Measurements from ENCODE around the gene UHRF2. TPM values are rescaled to one million over a fixed set of nuclear protein-coding genes. Genes with fewer than 3 reads are reported as not detected.
A peak's percentile ranks its signal among the peaks of the same experiment; 100 is the strongest.
"Not testable (repeated sequence)": the region's sequence is repeated elsewhere in the genome, so short reads cannot be mapped to it uniquely, and the experiment has no call there.

The UHRF2 gene
- total RNA-seq, 1 donor from 2014 or later = 99.9 TPM

GRCh38 chr9:6495466-6495865, 82.5 kb downstream of the UHRF2 start:
- DNase-seq = peak; percentile 35

DNA sequence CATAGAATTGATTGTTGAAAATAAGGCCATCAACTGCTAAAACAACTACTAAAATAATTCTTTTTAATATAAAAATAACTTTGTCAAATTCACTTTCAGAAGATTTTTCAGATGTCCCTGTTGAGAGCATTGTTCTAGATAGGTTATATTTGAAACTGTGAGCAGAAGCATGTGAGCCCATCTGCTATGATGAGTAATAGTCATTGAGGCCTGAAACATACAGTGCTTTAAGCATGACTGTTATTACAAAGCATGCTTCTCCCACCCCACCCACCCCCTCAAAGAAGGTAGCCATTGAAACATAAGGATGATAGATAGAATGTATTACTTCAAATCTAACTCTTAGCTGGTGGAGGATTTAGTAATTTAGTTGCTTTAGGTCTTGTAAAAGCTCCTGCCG, 86.0 kb downstream of the UHRF2 start:
- DNase-seq = peak; percentile 32

- DNase-seq = no peak
Measured at GRCh38 chr9:6501526-6502210, 88.7 kb downstream of the UHRF2 start.

DNA sequence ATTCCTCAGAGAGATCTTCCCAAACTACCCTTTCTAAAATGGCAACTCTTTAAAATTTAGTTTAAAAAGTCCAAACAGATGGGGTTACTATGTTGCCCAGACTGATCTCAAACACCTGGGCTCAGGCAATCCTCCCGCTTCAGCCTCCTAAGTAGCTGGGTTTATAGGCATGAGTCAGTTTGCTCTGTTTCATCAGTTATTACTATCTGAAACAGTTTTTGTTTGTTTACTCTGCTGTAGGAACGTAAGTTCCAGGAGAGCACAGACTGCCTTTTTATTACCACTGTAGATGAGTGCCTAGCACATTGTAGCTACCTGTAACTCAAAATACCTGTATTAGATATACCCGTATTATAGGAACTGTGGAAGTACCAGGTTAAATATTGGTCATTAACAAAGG, 89.4 kb downstream of the UHRF2 start:
- DNase-seq = no peak

DNA sequence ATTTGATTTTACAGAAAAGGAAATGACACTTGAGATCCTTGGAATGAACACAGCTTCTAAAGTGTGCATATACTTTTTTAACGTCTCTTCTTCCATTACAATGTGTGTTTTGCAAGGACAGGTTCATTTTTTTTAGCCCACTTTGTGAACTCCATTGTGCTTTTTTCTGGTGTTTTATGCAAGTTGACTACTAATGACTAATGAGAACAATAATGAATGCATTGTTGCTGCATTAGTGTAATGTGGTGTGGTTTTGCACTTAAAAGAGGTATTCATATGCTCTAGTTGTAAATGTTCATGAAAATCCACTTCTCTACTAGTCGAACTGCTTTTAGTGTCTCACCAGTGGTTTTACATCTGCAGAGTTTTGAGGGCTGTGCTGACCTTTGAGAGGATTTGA, 93.6 kb downstream of the UHRF2 start:
- DNase-seq = no peak

GRCh38 chr9:6512085-6512657, 99.2 kb downstream of the UHRF2 start:
- DNase-seq = no peak

- no peak for DNase-seq
Measured at GRCh38 chr9:6522263-6522662, 109.3 kb downstream of the UHRF2 start.

DNA sequence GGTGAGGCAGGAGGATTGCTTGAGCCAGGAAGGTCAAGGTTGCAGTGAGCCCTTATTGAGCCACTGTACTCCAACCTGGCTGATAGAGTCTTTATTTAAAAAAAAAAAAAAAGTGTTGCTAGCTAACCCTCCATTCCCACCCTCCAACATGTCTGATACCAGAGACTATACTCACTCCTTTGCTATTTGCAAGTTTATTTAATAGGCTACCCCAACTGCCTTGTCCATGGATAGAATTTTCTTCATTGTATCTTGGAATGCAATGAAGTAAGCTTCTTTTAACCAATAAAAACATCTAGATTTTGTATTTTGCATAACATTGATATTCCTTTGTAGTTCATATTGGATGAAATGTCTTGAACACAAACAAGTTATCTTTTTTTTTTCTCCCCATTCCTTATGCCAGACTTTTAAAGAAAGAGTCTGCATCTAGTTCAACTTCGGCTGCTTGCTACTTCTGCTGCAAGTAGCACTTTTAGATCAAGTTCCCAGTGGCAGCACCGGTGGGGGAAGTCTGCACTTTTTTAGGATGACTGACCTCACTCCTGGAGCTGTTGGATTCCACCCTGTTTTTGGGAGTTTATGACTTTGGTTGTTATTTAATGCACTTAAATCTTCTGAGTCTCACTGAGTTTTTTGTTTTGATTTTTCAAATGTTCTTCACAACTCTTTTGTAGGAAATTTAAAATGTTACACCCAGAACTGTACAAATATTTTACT, 112.5 kb downstream of the UHRF2 start:
- DNase-seq = no peak

GRCh38 chr9:6535594-6535993, 122.6 kb downstream of the UHRF2 start:
- no peak for DNase-seq

DNA sequence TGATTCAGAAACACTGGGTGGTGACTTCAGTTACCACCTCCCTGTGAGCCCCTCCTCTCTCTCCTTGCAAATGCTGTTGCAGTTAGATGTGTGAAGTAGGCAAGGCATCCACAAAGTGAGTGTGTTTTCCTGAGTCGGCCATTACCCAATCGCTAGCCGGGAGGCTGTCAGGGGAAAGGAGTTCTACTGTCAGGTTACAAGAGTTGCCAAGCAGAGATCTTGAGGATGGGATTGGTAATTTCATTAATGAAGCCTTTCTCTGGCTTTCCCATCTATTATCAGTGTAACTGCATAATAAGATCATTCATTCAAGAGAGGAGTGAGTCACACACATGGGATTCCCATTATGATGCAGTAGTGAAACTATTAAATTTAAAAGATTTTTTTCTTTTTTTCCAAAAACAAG, 125.7 kb downstream of the UHRF2 start:
- DNase-seq = peak; percentile 12

- DNase-seq = not testable (repeated sequence)
Measured at GRCh38 chr9:6542617-6543016, 129.6 kb downstream of the UHRF2 start.

- DNase-seq = no peak
Measured at GRCh38 chr9:6543204-6543603, 130.2 kb downstream of the UHRF2 start.

DNA sequence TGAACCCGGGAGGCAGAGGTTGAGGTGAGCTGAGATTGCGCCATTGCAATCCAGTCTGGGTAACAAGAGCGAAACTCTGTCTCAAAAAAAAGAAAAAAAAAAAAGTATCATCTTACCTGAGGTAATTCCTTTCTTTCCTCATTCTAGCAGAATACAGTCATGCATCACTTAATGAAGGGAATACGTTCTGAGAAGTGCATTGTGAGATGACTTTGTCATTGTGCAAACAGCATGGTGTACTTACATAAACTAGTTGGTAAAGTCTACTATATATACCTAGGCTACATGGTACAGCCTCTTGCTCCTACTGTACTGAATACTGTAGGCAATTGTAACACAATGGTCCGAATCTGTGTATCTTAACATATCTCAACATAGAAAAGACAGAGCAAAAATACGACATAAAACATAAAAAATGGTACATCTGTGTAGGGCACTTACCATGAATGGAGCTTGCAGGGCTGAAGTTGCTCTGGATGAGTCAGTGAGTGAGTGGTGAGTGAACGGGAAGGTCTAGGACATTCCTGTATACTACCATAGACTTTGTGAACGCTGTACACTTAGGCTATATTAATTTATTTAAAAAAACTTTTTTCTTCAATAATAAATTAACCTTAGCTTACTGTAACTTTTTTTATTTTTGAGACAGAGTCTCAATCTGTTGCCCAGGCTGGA, 132.2 kb downstream of the UHRF2 start:
- no peak for DNase-seq

- no peak for DNase-seq
Measured at GRCh38 chr9:6549106-6549800, 136.3 kb downstream of the UHRF2 start.

- DNase-seq = peak; percentile 49
Measured at GRCh38 chr9:6551136-6551535, 138.1 kb downstream of the UHRF2 start.

- DNase-seq = peak; percentile 80
Measured at GRCh38 chr9:6552033-6552432, 139.0 kb downstream of the UHRF2 start.

- DNase-seq = peak; percentile 90
Measured at GRCh38 chr9:6552498-6553121, 139.6 kb downstream of the UHRF2 start.

- no peak for DNase-seq
Measured at GRCh38 chr9:6553866-6554265, 140.9 kb downstream of the UHRF2 start.

All from dermis blood vessel endothelial cell (primary cell).